ENCODE measurements around the gene KLF17.
"Not testable (repeated sequence)": the region's sequence is repeated elsewhere in the genome, so short reads cannot be mapped to it uniquely, and the experiment has no call there.

KLF17 gene

GRCh38 chr1:44114098-44114497 is 4.5 kb upstream of the KLF17 start:
- in situ Hi-C loops (cut with HindIII; ENCODE audit: low pct_unique_long_range_greater_than_20kb, low sequenced_read_pairs): no loop called here
- no peak for TF ChIP-seq JUND (IDR thresholded peaks at IDR 0.05; ENCODE audit: low read depth)
- no peak for DNase-seq (ENCODE audit: low read depth in 1 of 2, low spot score in 1 of 2)

GRCh38 chr1:44117272-44117671 is 1.3 kb upstream of the KLF17 start:
- DNase-seq (ENCODE audit: low read depth in 1 of 2, low spot score in 1 of 2); in situ Hi-C loops (cut with HindIII; ENCODE audit: low pct_unique_long_range_greater_than_20kb, low sequenced_read_pairs): not testable (repeated sequence)

GRCh38 chr1:44119525-44119924 is 904 bp downstream of the KLF17 start:
- no peak for DNase-seq (ENCODE audit: low read depth in 1 of 2, low spot score in 1 of 2)
- in situ Hi-C loops (cut with HindIII; ENCODE audit: low pct_unique_long_range_greater_than_20kb, low sequenced_read_pairs): no loop called here
- TF ChIP-seq JUND (IDR thresholded peaks at IDR 0.05; ENCODE audit: low read depth): no peak

GRCh38 chr1:44120398-44120949 is 1.9 kb downstream of the KLF17 start:
- in situ Hi-C loops (cut with HindIII; ENCODE audit: low pct_unique_long_range_greater_than_20kb, low sequenced_read_pairs): no loop called here
- TF ChIP-seq JUND (IDR thresholded peaks at IDR 0.05; ENCODE audit: low read depth): no peak
- no peak for DNase-seq (ENCODE audit: low read depth in 1 of 2, low spot score in 1 of 2)

GRCh38 chr1:44129616-44130500 is 11.2 kb downstream of the KLF17 start:
- no peak for TF ChIP-seq JUND (IDR thresholded peaks at IDR 0.05; ENCODE audit: low read depth)
- in situ Hi-C loops (cut with HindIII; ENCODE audit: low pct_unique_long_range_greater_than_20kb, low sequenced_read_pairs): no loop called here
- DNase-seq (ENCODE audit: low read depth in 1 of 2, low spot score in 1 of 2): no peak

- TF ChIP-seq JUND (IDR thresholded peaks at IDR 0.05; ENCODE audit: low read depth): no peak
- DNase-seq (ENCODE audit: low read depth in 1 of 2, low spot score in 1 of 2): no peak
- in situ Hi-C loops (cut with HindIII; ENCODE audit: low pct_unique_long_range_greater_than_20kb, low sequenced_read_pairs): no loop called here
These were observed 12.8 kb downstream of the KLF17 start for GRCh38 chr1:44131411-44131810.

GRCh38 chr1:44134071-44134920 is 15.7 kb downstream of the KLF17 start:
- DNase-seq (ENCODE audit: low read depth in 1 of 2, low spot score in 1 of 2): no peak
- in situ Hi-C loops (cut with HindIII; ENCODE audit: low pct_unique_long_range_greater_than_20kb, low sequenced_read_pairs): no loop called here
- TF ChIP-seq JUND (IDR thresholded peaks at IDR 0.05; ENCODE audit: low read depth): no peak

- no peak for TF ChIP-seq JUND (IDR thresholded peaks at IDR 0.05; ENCODE audit: low read depth)
- no peak for DNase-seq (ENCODE audit: low read depth in 1 of 2, low spot score in 1 of 2)
- in situ Hi-C loops (cut with HindIII; ENCODE audit: low pct_unique_long_range_greater_than_20kb, low sequenced_read_pairs): no loop called here
These were observed 17.3 kb downstream of the KLF17 start for GRCh38 chr1:44135886-44136285.

- in situ Hi-C loops (cut with HindIII; ENCODE audit: low pct_unique_long_range_greater_than_20kb, low sequenced_read_pairs): no loop called here
- no peak for TF ChIP-seq JUND (IDR thresholded peaks at IDR 0.05; ENCODE audit: low read depth)
- no peak for DNase-seq (ENCODE audit: low read depth in 1 of 2, low spot score in 1 of 2)
These were observed 19.6 kb downstream of the KLF17 start for GRCh38 chr1:44138239-44138638.

GRCh38 chr1:44139565-44139964 is 20.9 kb downstream of the KLF17 start:
- in situ Hi-C loops (cut with HindIII; ENCODE audit: low pct_unique_long_range_greater_than_20kb, low sequenced_read_pairs); DNase-seq (ENCODE audit: low read depth in 1 of 2, low spot score in 1 of 2): not testable (repeated sequence)

GRCh38 chr1:44141531-44141930 is 22.9 kb downstream of the KLF17 start, which contains the start of gene KLF18:
Gene KLF18, minus strand, starts transcription at chr1:44141631. Its CDS starts 0 bp downstream, at chr1:44141631.
- DNase-seq (ENCODE audit: low read depth in 1 of 2, low spot score in 1 of 2): no peak
- no peak for TF ChIP-seq JUND (IDR thresholded peaks at IDR 0.05; ENCODE audit: low read depth)
- in situ Hi-C loops (cut with HindIII; ENCODE audit: low pct_unique_long_range_greater_than_20kb, low sequenced_read_pairs): no loop called here

GRCh38 chr1:44144962-44145756 is 26.5 kb downstream of the KLF17 start:
- no peak for DNase-seq (ENCODE audit: low read depth in 1 of 2, low spot score in 1 of 2)
- no peak for TF ChIP-seq JUND (IDR thresholded peaks at IDR 0.05; ENCODE audit: low read depth)
- in situ Hi-C loops (cut with HindIII; ENCODE audit: low pct_unique_long_range_greater_than_20kb, low sequenced_read_pairs): no loop called here

All from T47D (cell line).